GM23338 (cell line): ENCODE measurements around the gene MYH6. TPM values are rescaled to one million over a fixed set of nuclear protein-coding genes. Genes with fewer than 3 reads are reported as not detected.

Source experiments
- ATAC-seq: fragments of 200-7000 bp; cut with Tn5 transposase; 3 replicates; pipeline ENCODE4 v1.9.1; 2020
- DNase-seq: peaks from one replicate; pipeline ENCODE4 v3.0.0-alpha.2; 2015; ENCODE audit warnings: low spot score
- H2AFZ ChIP-seq: fragments of 200-600 bp; sonication (generic); 2 replicates; pipeline ENCODE4 v1.8.0; 2016; ENCODE audit warnings: antibody characterized with exemption, mild to moderate bottlenecking, moderate library complexity
- H3F3A ChIP-seq: fragments of 200-600 bp; sonication (generic); replicated peaks from 2 replicates; pipeline ENCODE4 v1.8.0; 2017; ENCODE audit warnings: antibody characterized with exemption, mixed run types, low read depth
- H3K27ac ChIP-seq: fragments of 200-600 bp; sonication (generic); 2 replicates; pipeline ENCODE4 v1.6.1; 2016; ENCODE audit warnings: low read depth
- H3K27me3 ChIP-seq: fragments of 200-600 bp; sonication (generic); 2 replicates; pipeline ENCODE4 v1.8.0; 2016; ENCODE audit warnings: mild to moderate bottlenecking, mixed run types, moderate library complexity; ENCODE audit not compliant: insufficient read depth
- H3K36me3 ChIP-seq: fragments of 200-600 bp; sonication (generic); 2 replicates; pipeline ENCODE4 v1.8.0; 2016; ENCODE audit warnings: mild to moderate bottlenecking; ENCODE audit not compliant: insufficient read depth
- H3K4me1 ChIP-seq: fragments of 200-600 bp; sonication (generic); 2 replicates; pipeline ENCODE4 v1.8.0; 2016; ENCODE audit warnings: mild to moderate bottlenecking, moderate library complexity; ENCODE audit not compliant: insufficient read depth
- H3K4me2 ChIP-seq: fragments of 200-600 bp; sonication (generic); 2 replicates; pipeline ENCODE4 v1.7.1; 2017; ENCODE audit warnings: mixed run types
- H3K4me3 ChIP-seq: fragments of 200-600 bp; sonication (generic); 2 replicates; pipeline ENCODE4 v1.6.1; 2016; ENCODE audit warnings: mixed run types
- H3K79me2 ChIP-seq: fragments of 200-600 bp; sonication (generic); replicated peaks from 2 replicates; pipeline ENCODE4 v1.8.0; 2017; ENCODE audit warnings: mild to moderate bottlenecking; ENCODE audit not compliant: insufficient read depth
- H3K9me2 ChIP-seq: fragments of 200-600 bp; sonication (generic); 2 replicates; pipeline ENCODE4 v1.8.0; 2017; ENCODE audit not compliant: insufficient read depth
- H4K20me1 ChIP-seq: fragments of 200-600 bp; sonication (generic); replicated peaks from 2 replicates; pipeline ENCODE4 v1.8.0; 2017; ENCODE audit warnings: mild to moderate bottlenecking; ENCODE audit not compliant: insufficient read depth
- H3K27ac Mint-ChIP-seq: 2 replicates; pipeline ENCODE4 v1.8.0; 2020; ENCODE audit warnings: inconsistent platforms, mild to moderate bottlenecking, moderate library complexity, mixed read lengths
- H3K27me3 Mint-ChIP-seq: 3 replicates; pipeline ENCODE4 v1.8.0; 2022; ENCODE audit warnings: low read depth, mild to moderate bottlenecking, moderate library complexity, mixed read lengths, inconsistent platforms; ENCODE audit not compliant: insufficient read depth, poor library complexity
- H3K36me3 Mint-ChIP-seq: 3 replicates; pipeline ENCODE4 v1.8.0; 2021; ENCODE audit warnings: low read depth, mild to moderate bottlenecking, inconsistent platforms, moderate library complexity, mixed read lengths
- H3K4me1 Mint-ChIP-seq: 3 replicates; pipeline ENCODE4 v1.8.0; 2020; ENCODE audit warnings: mild to moderate bottlenecking, inconsistent platforms, mixed read lengths
- H3K4me3 Mint-ChIP-seq: 3 replicates; pipeline ENCODE4 v1.8.0; 2021; ENCODE audit warnings: moderate library complexity, mild to moderate bottlenecking, inconsistent platforms, mixed read lengths
- H3K9me3 Mint-ChIP-seq: 3 replicates; pipeline ENCODE4 v1.8.0; 2020; ENCODE audit warnings: moderate library complexity, mild to moderate bottlenecking, inconsistent platforms, mixed read lengths
- EZH2 ChIP-seq: fragments of 200-600 bp; sonication (generic); IDR thresholded peaks from one replicate; pipeline ENCODE4 v1.8.0; 2017; ENCODE audit warnings: antibody characterized with exemption, mild to moderate bottlenecking, low read depth; ENCODE audit not compliant: unreplicated experiment
- EZH2phosphoT487 ChIP-seq: fragments of 200-600 bp; sonication (generic); IDR thresholded peaks from one replicate; pipeline ENCODE4 v1.8.1; 2018; ENCODE audit warnings: antibody characterized with exemption; ENCODE audit not compliant: unreplicated experiment
- NANOG ChIP-seq: IDR thresholded peaks from 2 replicates; pipeline ENCODE4 v1.6.1; 2016; ENCODE audit warnings: antibody characterized with exemption, borderline replicate concordance
- POLR2AphosphoS5 ChIP-seq: IDR thresholded peaks from 2 replicates; pipeline ENCODE4 v1.6.1; 2016; ENCODE audit warnings: antibody characterized with exemption, low read depth
- STAT1 ChIP-seq: IDR thresholded peaks from one replicate; pipeline ENCODE4 v1.6.1; 2016; ENCODE audit warnings: antibody characterized with exemption; ENCODE audit not compliant: unreplicated experiment
- polyA plus RNA-seq: library from polyadenylated mRNA; unstranded; fragments of >200 nt; fragmentation: Nextera tagmentation; extraction: Ambion mirVana; gene quantifications from 2 replicates; pipeline ENCODE4 v1.2.1, GENCODE V29; 2016
- total RNA-seq: library from RNA; depleted of rRNA; stranded (reverse); fragments of >200 nt; shearing (Covaris generic); gene quantifications from 2 replicates; pipeline ENCODE4 v1.2.3, GENCODE V29; 2014
- TF ChIP-seq, protein P1 (sequence below): fragments of 250-450 bp; sonication (Bioruptor Pico); IDR thresholded peaks from 2 replicates; pipeline ENCODE4 v1.5.0; 2020; ENCODE audit warnings: mild to moderate bottlenecking, moderate library complexity

The MYH6 gene
- total and polyA plus RNA-seq, 2 experiments from 2014 or later: 0.03 to 0.10 TPM

DNA sequence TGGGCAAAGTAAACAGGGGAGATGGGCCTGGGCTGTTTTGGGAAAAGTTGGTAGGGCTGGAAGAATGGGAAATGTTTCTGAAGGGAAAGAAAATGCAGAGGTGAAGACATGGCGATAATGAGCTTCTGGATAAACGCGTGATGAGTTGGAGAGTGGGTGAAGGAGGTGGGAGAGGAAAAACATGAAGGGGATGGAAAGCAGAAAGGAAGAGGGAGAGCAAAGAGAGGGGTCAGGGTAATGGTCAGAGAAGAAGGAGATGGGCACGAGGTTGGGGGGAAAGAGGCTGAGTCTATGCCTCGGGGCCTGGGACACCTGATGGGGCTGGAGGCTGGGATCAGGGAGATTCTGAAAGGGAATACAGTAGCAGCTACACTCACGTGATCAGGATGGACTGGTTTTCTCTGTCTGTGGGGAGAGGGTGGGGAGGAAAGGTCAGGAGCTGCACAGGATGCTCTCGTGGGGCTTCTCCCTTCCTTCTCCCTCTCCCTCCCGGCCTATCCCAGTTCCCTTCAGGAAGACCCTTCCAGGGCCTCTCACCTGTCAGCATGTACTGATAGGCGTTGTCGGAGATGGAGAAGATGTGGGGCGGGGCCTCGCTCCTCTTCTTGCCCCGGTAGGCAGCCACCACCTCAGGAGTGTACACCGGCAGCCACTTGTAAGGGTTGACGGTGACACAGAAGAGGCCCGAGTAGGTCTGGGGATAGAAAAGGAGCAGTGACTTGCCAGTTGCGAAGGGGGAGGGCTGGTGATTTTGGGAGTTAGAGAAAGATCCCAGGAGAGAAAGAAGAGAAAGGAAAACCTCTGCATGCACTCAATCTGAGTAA, 24.2 kb upstream of the MYH6 start:
- Histone ChIP-seq H3K27me3 (no peaks in the 10 kb centered on the region), H3F3A (no peaks in the 10 kb centered on the region), H3K9me2 (peaks cover 6% of the 10 kb centered on the region), H3K36me3 (no peaks in the 10 kb centered on the region), H3K4me2 (no peak overlapping the region), H3K4me1 (no peaks in the 10 kb centered on the region; the same call in 1 of the 2 replicates), H3K79me2 (no peaks in the 10 kb centered on the region), H2AFZ (no peak overlapping the region), H3K27ac (no peak overlapping the region), H3K4me3 (no peak overlapping the region), H4K20me1 (no peaks in the 10 kb centered on the region)
- H3K4me3 Mint-ChIP-seq: no peak overlapping the region
- H3K27me3 Mint-ChIP-seq: peaks cover 15% of the 10 kb centered on the region
- DNase-seq (no peak), ATAC-seq (no peak)
- no peaks in the 10 kb centered on the region for H3K9me3 Mint-ChIP-seq
- H3K36me3 Mint-ChIP-seq: no peaks in the 10 kb centered on the region; the same call in 2 of the 3 replicates
- H3K4me1 Mint-ChIP-seq: peaks cover 3% of the 10 kb centered on the region; the same call in 2 of the 3 replicates
- no peak overlapping the region for H3K27ac Mint-ChIP-seq
- TF ChIP-seq POLR2AphosphoS5 (no peak), EZH2 (no peak), STAT1 (no peak), NANOG (no peak), EZH2phosphoT487 (no peak)
- TF ChIP-seq, protein P1, sequence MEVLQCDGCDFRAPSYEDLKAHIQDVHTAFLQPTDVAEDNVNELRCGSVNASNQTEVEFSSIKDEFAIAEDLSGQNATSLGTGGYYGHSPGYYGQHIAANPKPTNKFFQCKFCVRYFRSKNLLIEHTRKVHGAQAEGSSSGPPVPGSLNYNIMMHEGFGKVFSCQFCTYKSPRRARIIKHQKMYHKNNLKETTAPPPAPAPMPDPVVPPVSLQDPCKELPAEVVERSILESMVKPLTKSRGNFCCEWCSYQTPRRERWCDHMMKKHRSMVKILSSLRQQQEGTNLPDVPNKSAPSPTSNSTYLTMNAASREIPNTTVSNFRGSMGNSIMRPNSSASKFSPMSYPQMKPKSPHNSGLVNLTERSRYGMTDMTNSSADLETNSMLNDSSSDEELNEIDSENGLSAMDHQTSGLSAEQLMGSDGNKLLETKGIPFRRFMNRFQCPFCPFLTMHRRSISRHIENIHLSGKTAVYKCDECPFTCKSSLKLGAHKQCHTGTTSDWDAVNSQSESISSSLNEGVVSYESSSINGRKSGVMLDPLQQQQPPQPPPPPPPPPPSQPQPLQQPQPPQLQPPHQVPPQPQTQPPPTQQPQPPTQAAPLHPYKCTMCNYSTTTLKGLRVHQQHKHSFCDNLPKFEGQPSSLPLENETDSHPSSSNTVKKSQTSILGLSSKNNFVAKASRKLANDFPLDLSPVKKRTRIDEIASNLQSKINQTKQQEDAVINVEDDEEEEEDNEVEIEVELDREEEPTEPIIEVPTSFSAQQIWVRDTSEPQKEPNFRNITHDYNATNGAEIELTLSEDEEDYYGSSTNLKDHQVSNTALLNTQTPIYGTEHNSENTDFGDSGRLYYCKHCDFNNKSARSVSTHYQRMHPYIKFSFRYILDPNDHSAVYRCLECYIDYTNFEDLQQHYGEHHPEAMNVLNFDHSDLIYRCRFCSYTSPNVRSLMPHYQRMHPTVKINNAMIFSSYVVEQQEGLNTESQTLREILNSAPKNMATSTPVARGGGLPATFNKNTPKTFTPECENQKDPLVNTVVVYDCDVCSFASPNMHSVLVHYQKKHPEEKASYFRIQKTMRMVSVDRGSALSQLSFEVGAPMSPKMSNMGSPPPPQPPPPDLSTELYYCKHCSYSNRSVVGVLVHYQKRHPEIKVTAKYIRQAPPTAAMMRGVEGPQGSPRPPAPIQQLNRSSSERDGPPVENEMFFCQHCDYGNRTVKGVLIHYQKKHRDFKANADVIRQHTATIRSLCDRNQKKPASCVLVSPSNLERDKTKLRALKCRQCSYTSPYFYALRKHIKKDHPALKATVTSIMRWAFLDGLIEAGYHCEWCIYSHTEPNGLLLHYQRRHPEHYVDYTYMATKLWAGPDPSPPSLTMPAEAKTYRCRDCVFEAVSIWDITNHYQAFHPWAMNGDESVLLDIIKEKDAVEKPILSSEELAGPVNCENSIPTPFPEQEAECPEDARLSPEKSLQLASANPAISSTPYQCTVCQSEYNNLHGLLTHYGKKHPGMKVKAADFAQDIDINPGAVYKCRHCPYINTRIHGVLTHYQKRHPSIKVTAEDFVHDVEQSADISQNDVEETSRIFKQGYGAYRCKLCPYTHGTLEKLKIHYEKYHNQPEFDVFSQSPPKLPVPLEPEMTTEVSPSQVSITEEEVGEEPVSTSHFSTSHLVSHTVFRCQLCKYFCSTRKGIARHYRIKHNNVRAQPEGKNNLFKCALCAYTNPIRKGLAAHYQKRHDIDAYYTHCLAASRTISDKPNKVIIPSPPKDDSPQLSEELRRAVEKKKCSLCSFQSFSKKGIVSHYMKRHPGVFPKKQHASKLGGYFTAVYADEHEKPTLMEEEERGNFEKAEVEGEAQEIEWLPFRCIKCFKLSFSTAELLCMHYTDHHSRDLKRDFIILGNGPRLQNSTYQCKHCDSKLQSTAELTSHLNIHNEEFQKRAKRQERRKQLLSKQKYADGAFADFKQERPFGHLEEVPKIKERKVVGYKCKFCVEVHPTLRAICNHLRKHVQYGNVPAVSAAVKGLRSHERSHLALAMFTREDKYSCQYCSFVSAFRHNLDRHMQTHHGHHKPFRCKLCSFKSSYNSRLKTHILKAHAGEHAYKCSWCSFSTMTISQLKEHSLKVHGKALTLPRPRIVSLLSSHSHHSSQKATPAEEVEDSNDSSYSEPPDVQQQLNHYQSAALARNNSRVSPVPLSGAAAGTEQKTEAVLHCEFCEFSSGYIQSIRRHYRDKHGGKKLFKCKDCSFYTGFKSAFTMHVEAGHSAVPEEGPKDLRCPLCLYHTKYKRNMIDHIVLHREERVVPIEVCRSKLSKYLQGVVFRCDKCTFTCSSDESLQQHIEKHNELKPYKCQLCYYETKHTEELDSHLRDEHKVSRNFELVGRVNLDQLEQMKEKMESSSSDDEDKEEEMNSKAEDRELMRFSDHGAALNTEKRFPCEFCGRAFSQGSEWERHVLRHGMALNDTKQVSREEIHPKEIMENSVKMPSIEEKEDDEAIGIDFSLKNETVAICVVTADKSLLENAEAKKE: no peak
